Stomach (tissue), 9 donors: ENCODE results near the gene C10orf71. TPM values are rescaled to one million over a fixed set of nuclear protein-coding genes. Genes with fewer than 3 reads are reported as not detected.

ENCODE experiments used
- DNase-seq, 2 donors: peaks; one replicate each; pipeline versions ENCODE4 v3.0.0 to v3.0.0-alpha.2; 2013 to 2019
- H3K27ac ChIP-seq, 5 donors: fragments of 200-600 bp in 4 of 5; sonication (generic) in 4 of 5; one replicate each; pipeline ENCODE4 v1.5.1; 2013 to 2019; ENCODE audit warnings: mild to moderate bottlenecking in 1 of 5, moderate library complexity in 1 of 5
- H3K27me3 ChIP-seq, 3 donors: fragments of 200-600 bp; sonication (generic); one replicate each; pipeline ENCODE4 v1.5.1; 2017 to 2019; ENCODE audit warnings: mixed run types in 1 of 3
- H3K36me3 ChIP-seq, 4 donors: fragments of 200-600 bp; sonication (generic); 1 replicate in 3 of 4; 2 replicates in 1 of 4; pipeline ENCODE4 v1.5.1; 2016 to 2019
- H3K4me1 ChIP-seq, 4 donors: fragments of 200-600 bp; sonication (generic); one replicate each; pipeline ENCODE4 v1.5.1; 2016 to 2019
- H3K4me3 ChIP-seq, 4 donors: fragments of 200-600 bp; sonication (generic) in 3 of 4; one replicate each; pipeline ENCODE4 v1.5.1; 2016 to 2019; ENCODE audit warnings: mild to moderate bottlenecking in 1 of 4
- H3K9me3 ChIP-seq, 4 donors: fragments of 200-600 bp; sonication (generic); one replicate each; pipeline ENCODE4 v1.5.1; 2016 to 2019
- EP300 ChIP-seq: sonication (generic); formaldehyde crosslinking; IDR thresholded peaks from one replicate; pipeline ENCODE4 v1.6.1; 2017; ENCODE audit warnings: antibody characterized with exemption
- POLR2A ChIP-seq, 4 donors: fragments of 450-650 bp; IDR thresholded peaks; one replicate each; pipeline ENCODE4 v1.6.1; 2016; ENCODE audit warnings: antibody characterized with exemption in 4 of 4, control low read depth in 2 of 4, mild to moderate bottlenecking in 1 of 4, moderate library complexity in 1 of 4
- POLR2AphosphoS5 ChIP-seq, 3 donors: sonication (generic); formaldehyde crosslinking; IDR thresholded peaks; one replicate each; pipeline ENCODE4 v1.6.1; 2016; ENCODE audit warnings: antibody characterized with exemption in 3 of 3
- WGBS, 5 donors: extraction: QIAGEN DNeasy Blood & Tissue Kit in 3 of 5; methylation state at CpG; one replicate each; pipeline versions ENCODE4 v1.1.5 to v1.1.7; 2013 to 2018; 5-methylcytosine and 5-hydroxymethylcytosine counted together
- intact Hi-C: fragments of 100-400 bp; cut with DNase I; formaldehyde crosslinking; loops from one replicate; pipeline ENCODE4 v1.15.1; 2023; ENCODE audit warnings: low total_unique reads
- polyA plus RNA-seq, 3 donors: library from polyadenylated mRNA; stranded (reverse); fragments of 200-250 nt; gene quantifications; one replicate each; pipeline ENCODE4 v1.2.3, GENCODE V29; 2013
- total RNA-seq, 5 donors: library from RNA; depleted of rRNA; stranded (reverse); fragments of >200 nt; gene quantifications; one replicate each; pipeline versions ENCODE4 v1.1.0 to v1.2.3, GENCODE V29; 2014 to 2016
- TF ChIP-seq, protein P1 (sequence below), 7 experiments: fragments of 450-650 bp in 4 of 7; fragments of 200-600 bp in 3 of 7; sonication (generic) in 3 of 7; IDR thresholded peaks; one replicate each; pipeline ENCODE4 v1.5.1; 2016 to 2019; ENCODE audit warnings: antibody characterized with exemption in 7 of 7, control low read depth in 2 of 7, mild to moderate bottlenecking in 1 of 7
- donor health status: healthy with polysubstance abuse.
- donor health status: Bipolar disorder and iron deficiency.
- donor health status: healthy.

The C10orf71 gene
- total and polyA plus RNA-seq, 8 donors, result 0.18 TPM; not detected in 7

DNA sequence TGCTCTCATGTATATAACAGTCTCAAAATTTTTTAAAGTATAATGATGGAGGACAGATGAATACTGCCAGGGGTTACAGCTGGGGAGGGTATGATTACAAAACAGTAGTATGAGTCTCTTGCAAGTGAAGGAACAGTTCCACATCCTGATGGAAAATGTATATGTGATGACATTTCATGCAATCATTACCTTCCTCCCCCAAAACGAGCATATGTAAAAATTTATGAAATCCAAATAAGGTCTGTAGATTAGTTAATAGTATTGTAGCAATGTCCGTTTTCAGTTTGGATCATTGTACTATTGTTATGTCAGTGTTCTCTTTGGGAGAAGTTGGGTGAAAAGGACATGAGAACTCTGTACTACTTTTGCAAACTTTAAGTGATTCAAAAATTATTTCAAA lies 58.9 kb downstream of the C10orf71 start:
- no peak overlapping the region for H3K4me3 ChIP-seq
- WGBS, 5 donors, result 61 to 79% (median 71%) methylated on average over 2 of the region's 2 CpGs
- intact Hi-C loops, result no loop called here

DNA sequence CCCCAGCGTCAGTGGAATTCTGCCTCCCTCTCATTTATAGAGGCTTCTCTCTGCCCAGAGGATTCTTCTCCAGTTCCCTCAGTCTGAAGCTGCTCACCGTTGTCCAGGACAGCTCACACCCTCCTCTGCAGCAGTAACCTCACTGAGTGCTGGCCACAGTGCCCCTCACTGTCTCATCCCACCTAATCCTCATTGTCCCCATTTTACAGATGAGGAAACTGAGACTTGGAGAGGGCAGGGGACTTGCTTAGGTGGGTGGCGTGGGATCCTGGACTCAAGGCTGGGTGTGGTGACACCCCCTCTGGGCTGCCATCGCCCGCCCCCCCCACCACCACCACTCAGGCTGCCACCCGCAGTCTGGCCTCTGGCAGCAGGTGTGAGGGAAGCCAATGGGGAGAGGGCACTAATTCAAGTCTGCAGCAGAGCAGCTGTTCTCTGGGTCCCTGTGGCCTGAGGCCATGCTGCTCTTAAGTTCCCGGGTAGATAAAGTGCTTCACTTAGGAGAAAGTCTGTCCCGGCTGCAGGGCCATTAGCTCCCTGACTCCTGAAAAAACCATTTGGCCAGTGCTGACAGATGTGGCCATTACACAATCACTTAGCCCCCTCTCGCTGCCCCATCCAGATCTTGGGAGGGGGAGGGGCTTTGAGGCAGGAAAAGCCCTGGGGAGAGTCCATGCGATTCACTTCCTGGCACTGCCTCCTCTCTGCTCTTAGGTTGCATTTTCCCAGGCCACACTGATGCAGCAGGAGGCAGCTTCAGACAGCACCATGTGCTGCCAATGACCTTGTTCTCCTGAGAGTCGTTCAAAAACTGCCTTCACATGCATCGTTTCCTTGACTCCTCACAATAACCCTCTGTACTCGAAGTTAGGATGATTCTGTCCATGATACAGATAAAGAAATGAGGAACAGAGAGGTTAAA lies 60.6 kb downstream of the C10orf71 start:
- WGBS, 5 donors, result 39 to 56% (median 53%) methylated on average over 9 to 13 of the region's 13 CpGs
- Histone ChIP-seq H3K27me3 (peaks cover 0 to 21% (median 0%) of the 10 kb centered on the region in 3 donors), H3K9me3 (peaks cover 0 to 6% (median 2%) of the 10 kb centered on the region in 4 donors), H3K4me1 (peaks cover 0 to 11% (median 0%) of the 10 kb centered on the region in 4 donors), H3K27ac (no peak overlapping the region), H3K36me3 (no peaks in the 10 kb centered on the region), H3K4me3 (no peak overlapping the region)
- no peak for TF ChIP-seq POLR2AphosphoS5 (IDR thresholded peaks at IDR 0.05)
- no peak for TF ChIP-seq EP300
- TF ChIP-seq POLR2A (IDR thresholded peaks at IDR 0.05), result no peak
- TF ChIP-seq, protein P1, sequence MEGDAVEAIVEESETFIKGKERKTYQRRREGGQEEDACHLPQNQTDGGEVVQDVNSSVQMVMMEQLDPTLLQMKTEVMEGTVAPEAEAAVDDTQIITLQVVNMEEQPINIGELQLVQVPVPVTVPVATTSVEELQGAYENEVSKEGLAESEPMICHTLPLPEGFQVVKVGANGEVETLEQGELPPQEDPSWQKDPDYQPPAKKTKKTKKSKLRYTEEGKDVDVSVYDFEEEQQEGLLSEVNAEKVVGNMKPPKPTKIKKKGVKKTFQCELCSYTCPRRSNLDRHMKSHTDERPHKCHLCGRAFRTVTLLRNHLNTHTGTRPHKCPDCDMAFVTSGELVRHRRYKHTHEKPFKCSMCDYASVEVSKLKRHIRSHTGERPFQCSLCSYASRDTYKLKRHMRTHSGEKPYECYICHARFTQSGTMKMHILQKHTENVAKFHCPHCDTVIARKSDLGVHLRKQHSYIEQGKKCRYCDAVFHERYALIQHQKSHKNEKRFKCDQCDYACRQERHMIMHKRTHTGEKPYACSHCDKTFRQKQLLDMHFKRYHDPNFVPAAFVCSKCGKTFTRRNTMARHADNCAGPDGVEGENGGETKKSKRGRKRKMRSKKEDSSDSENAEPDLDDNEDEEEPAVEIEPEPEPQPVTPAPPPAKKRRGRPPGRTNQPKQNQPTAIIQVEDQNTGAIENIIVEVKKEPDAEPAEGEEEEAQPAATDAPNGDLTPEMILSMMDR (IDR thresholded peaks at IDR 0.05), result no peak
- peak in 1 of 2 donors; percentile 45 for DNase-seq
- intact Hi-C loops, result no loop called here

More for the DNA sequence above, 58.9 kb downstream of the C10orf71 start:
- Histone ChIP-seq H3K27ac (no peak overlapping the region), H3K9me3 (peaks cover 0 to 6% (median 2%) of the 10 kb centered on the region in 4 donors), H3K36me3 (no peaks in the 10 kb centered on the region), H3K27me3 (peaks cover 0 to 21% (median 0%) of the 10 kb centered on the region in 3 donors), H3K4me1 (peaks cover 0 to 11% (median 0%) of the 10 kb centered on the region in 4 donors)
- TF ChIP-seq POLR2A (IDR thresholded peaks at IDR 0.05) (no peak), POLR2AphosphoS5 (IDR thresholded peaks at IDR 0.05) (no peak), EP300 (no peak)
- TF ChIP-seq, protein P1 (IDR thresholded peaks at IDR 0.05), result no peak
- DNase-seq, result no peak

DNA sequence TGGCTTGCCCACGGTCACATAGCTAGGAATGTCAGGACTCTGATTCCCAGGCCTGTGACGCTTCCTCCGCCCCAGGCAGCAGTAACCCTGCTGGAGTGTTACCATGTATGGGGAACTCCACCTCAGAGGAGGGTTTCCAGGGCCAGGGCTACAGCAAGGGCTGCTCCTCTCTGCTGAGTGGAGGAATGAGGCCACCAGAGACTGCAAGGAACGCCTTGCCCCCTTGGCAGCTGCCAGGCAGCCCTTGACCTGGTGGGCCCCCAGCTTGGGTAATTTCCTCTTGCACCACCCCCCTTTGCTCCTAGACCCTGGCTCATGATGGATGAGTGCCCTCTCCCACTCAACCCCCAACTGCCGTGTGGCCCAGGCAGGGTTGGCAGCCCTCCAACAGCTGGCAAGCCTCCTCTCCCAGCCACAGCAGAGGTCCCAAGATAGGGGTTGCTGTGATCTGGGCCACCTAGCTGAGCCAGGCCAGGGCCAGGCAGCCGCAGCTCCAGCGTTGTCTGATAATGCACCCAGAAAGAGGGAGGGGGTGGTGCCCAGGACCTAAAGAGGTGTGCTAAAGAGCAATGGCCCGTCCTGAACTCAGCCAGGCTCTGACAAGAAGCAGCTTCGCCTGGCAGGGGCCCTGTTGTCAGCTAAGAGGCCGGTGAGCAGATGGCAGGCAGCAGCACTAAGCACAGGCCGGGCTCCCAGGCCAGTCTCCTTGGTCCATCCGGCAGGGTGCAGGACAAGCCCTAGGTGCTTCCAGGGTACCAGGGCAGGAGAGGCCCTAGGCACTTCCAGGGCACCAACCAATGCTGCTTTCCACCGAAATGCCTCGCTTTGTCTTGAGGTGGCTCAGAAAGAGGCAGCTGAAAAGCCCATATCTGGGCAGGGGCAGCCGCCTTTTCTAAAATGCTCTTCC lies 61.6 kb downstream of the C10orf71 start:
- intact Hi-C loops, result no loop called here
- 53 to 73% (median 68%) methylated on average over 9 to 15 of the region's 15 CpGs for WGBS, 5 donors
- Histone ChIP-seq H3K9me3 (peaks cover 0 to 6% (median 2%) of the 10 kb centered on the region in 4 donors), H3K27me3 (peaks cover 0 to 27% (median 0%) of the 10 kb centered on the region in 3 donors), H3K4me3 (no peak overlapping the region), H3K36me3 (no peaks in the 10 kb centered on the region), H3K27ac (no peak overlapping the region), H3K4me1 (peaks cover 0 to 11% (median 0%) of the 10 kb centered on the region in 4 donors)
- TF ChIP-seq POLR2AphosphoS5 (IDR thresholded peaks at IDR 0.05) (no peak), EP300 (no peak), POLR2A (IDR thresholded peaks at IDR 0.05) (no peak)
- TF ChIP-seq, protein P1 (IDR thresholded peaks at IDR 0.05), result no peak
- DNase-seq, result peak in 1 of 2 donors; percentile 24

DNA sequence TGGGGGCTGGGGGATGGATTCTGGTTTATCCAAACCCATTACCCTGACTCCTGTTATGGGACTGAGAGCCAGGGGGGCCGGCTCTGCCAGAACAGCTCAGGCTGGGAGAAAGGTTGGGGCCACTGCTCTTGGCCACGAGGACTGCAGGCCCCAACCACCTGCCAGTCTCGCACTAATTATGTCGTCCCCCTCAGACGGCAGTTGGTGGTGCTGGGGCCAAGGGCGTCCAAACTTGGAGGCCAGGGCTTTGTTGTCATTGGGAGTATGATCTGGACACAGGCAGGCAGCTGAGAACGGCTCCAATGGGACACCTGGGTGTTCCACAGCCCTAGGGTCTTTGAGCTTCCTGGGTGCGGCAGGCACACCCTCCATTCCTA lies 62.2 kb downstream of the C10orf71 start:
- H3K36me3 ChIP-seq, result no peaks in the 10 kb centered on the region
- WGBS, 5 donors, result 75 to 89% (median 78%) methylated on average over 8 of the region's 8 CpGs
- DNase-seq, result no peak
- H3K27me3 ChIP-seq, result peaks cover 0 to 33% (median 0%) of the 10 kb centered on the region in 3 donors
- H3K9me3 ChIP-seq, result peaks cover 0 to 6% (median 2%) of the 10 kb centered on the region in 4 donors
- peaks cover 0 to 11% (median 0%) of the 10 kb centered on the region in 4 donors for H3K4me1 ChIP-seq
- no peak for TF ChIP-seq POLR2AphosphoS5 (IDR thresholded peaks at IDR 0.05)
- no peak for TF ChIP-seq POLR2A (IDR thresholded peaks at IDR 0.05)
- TF ChIP-seq, protein P1 (IDR thresholded peaks at IDR 0.05), result no peak
- TF ChIP-seq EP300, result no peak
- H3K4me3 ChIP-seq, result no peak overlapping the region
- H3K27ac ChIP-seq, result no peak overlapping the region
- intact Hi-C loops, result no loop called here
